HepG2 (cell line): Measurements from ENCODE around the gene AP5Z1.

Experiments used
- HCFC1 ChIP-seq: fragments of 150-350 bp; IDR thresholded peaks from 2 replicates; pipeline ENCODE4 v1.6.1; 2014; ENCODE audit warnings: low read depth, low read length
- POLR2A ChIP-seq, 2 experiments: IDR thresholded peaks; 2 replicates each; pipeline ENCODE4 v1.6.1; 2011; ENCODE audit warnings: low read depth in 2 of 2, low read length in 2 of 2, mild to moderate bottlenecking in 1 of 2, moderate library complexity in 1 of 2; ENCODE audit not compliant: insufficient read depth in 1 of 2
- ZNF253 ChIP-seq: sonication (generic); formaldehyde crosslinking; IDR thresholded peaks from 2 replicates; pipeline ENCODE4 v1.8.0; 2022; ENCODE audit warnings: mild to moderate bottlenecking, missing genetic modification reagents, borderline replicate concordance
- TF ChIP-seq, protein P1 (sequence below): sonication (generic); formaldehyde crosslinking; IDR thresholded peaks from 2 replicates; pipeline ENCODE4 v1.5.0; 2020; ENCODE audit warnings: mild to moderate bottlenecking, missing genetic modification reagents, moderate library complexity

DNA sequence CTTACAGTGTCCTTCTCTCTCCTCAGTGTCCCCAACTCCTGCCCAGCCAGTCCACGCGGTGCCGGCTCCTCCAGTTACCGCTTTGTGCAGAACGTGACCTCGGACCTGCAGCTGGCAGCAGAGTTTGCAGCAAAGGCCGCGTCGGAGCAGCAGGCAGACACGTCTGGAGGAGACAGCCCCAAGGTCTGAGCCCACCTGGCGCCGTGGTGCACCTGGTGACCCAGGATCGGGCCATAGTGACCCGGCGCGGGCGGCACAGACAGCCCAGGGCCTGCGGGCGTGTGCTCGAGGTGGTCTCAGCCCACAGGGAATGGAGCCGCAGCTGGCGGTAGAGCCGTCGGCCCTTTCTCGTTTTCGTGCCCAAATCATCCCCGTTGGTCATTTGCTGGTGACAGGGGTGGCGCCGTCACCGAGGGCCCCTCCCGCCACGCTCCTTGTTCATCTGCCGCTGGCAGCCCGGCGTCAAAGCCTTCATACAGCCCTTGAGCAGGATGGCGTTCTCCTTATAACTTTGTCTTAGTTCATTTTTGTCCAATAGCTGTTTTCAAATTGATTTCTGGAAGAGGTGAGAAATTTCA lies 20.9 kb upstream of the AP5Z1 start:
- TF ChIP-seq HCFC1 (no peak), POLR2A (IDR thresholded peaks at IDR 0.05; ENCODE audit: insufficient read depth in 1 of 2, low read depth in 2 of 2, low read length in 2 of 2) (no peak), ZNF253 (no peak)
- TF ChIP-seq, protein P1, sequence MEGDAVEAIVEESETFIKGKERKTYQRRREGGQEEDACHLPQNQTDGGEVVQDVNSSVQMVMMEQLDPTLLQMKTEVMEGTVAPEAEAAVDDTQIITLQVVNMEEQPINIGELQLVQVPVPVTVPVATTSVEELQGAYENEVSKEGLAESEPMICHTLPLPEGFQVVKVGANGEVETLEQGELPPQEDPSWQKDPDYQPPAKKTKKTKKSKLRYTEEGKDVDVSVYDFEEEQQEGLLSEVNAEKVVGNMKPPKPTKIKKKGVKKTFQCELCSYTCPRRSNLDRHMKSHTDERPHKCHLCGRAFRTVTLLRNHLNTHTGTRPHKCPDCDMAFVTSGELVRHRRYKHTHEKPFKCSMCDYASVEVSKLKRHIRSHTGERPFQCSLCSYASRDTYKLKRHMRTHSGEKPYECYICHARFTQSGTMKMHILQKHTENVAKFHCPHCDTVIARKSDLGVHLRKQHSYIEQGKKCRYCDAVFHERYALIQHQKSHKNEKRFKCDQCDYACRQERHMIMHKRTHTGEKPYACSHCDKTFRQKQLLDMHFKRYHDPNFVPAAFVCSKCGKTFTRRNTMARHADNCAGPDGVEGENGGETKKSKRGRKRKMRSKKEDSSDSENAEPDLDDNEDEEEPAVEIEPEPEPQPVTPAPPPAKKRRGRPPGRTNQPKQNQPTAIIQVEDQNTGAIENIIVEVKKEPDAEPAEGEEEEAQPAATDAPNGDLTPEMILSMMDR (CRISPR knock-in tag): no peak
